ENCODE measurements around the gene NAIP.

- TF ChIP-seq CTCF (conservative IDR thresholded peaks at IDR 0.05; ENCODE audit: low read depth, low read length) (no peak), EZH2 (IDR thresholded peaks at IDR 0.05; ENCODE audit: borderline replicate concordance, low read depth, low read length, poor library complexity, severe bottlenecking) (no peak)
Observed at GRCh38 chr5:71011194-71011792, 13.8 kb downstream of the NAIP start.

All from A673 (cell line).